Measurements from ENCODE around the gene PRR13.

DNA sequence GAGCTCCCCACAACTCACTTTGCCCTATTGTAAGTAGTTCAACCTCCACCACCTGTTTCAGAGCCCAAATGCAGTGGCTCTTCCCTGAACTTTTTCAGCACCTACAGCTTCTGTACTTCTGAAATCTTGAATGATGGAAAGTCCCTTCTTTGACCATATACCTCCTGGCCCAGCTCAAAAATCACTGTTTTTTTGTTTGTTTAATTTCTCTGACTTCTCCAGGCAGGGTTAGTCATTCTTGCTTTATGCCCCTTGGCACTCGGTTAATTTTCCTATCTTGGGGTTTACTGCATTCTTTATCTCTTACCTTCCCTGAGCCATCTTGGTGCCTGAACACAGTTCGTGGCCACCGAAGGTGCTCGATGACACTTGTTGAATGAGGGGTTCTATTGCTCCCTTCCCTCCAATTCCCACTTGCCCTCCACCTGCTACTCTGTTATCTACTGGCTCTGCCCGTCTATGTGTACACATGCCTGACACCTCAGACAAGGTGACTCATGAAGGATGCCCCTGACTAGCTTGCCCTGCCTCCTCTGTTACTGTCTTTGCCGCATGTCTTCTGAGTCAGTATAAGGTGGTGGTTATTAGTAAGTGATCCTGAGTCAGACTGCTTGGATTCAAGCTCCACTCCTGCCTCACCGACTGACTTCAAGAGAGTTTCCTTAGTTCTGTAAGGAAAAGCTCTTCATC lies 13.5 kb upstream of the PRR13 start:
- TF ChIP-seq, protein P1, sequence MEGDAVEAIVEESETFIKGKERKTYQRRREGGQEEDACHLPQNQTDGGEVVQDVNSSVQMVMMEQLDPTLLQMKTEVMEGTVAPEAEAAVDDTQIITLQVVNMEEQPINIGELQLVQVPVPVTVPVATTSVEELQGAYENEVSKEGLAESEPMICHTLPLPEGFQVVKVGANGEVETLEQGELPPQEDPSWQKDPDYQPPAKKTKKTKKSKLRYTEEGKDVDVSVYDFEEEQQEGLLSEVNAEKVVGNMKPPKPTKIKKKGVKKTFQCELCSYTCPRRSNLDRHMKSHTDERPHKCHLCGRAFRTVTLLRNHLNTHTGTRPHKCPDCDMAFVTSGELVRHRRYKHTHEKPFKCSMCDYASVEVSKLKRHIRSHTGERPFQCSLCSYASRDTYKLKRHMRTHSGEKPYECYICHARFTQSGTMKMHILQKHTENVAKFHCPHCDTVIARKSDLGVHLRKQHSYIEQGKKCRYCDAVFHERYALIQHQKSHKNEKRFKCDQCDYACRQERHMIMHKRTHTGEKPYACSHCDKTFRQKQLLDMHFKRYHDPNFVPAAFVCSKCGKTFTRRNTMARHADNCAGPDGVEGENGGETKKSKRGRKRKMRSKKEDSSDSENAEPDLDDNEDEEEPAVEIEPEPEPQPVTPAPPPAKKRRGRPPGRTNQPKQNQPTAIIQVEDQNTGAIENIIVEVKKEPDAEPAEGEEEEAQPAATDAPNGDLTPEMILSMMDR (IDR thresholded peaks at IDR 0.05; ENCODE audit: insufficient read depth, low read length, poor library complexity, severe bottlenecking), result no peak
- no peak for TF ChIP-seq EZH2phosphoT487 (conservative IDR thresholded peaks at IDR 0.05; ENCODE audit: low read length)
